H1 (cell line): Measurements from ENCODE around the gene HOXB9. TPM values are rescaled to one million over a fixed set of nuclear protein-coding genes. Genes with fewer than 3 reads are reported as not detected.

Source experiments
- CTCF ChIA-PET: fragments of 300-600 bp; sonication (Branson Sonifier 250); formaldehyde crosslinking; loops from one replicate; lab custom pipeline; 2021; ENCODE audit not compliant: partially characterized antibody; lab: Charles Lee
- POLR2A ChIA-PET: fragments of 300-600 bp; sonication (Branson Sonifier 250); formaldehyde crosslinking; loops from one replicate; lab custom pipeline; 2021; ENCODE audit warnings: inconsistent platforms; ENCODE audit not compliant: partially characterized antibody; lab: Charles Lee
- DNase-seq, 2 experiments: peaks; one replicate each; pipeline versions ENCODE4 v3.0.0 to v3.0.0-alpha.2; 2010 to 2022; ENCODE audit warnings: low spot score in 2 of 2, low read depth in 1 of 2, mixed read lengths in 1 of 2
- FAIRE-seq: peaks from 2 replicates; lab custom pipeline; 2011; peaks lifted over from hg19 to GRCh38; lab: Jason Lieb, UNC
- H2AFZ ChIP-seq: 2 replicates; pipeline ENCODE4 v1.8.1; 2012; ENCODE audit warnings: low read length, inconsistent platforms
- H2AK5ac ChIP-seq: 2 replicates; pipeline ENCODE4 v1.6.1; 2013; ENCODE audit warnings: low read depth, low read length
- H2BK120ac ChIP-seq: replicated peaks from 2 replicates; pipeline ENCODE3; 2013; ENCODE audit warnings: low read depth, low read length, inconsistent platforms
- H2BK12ac ChIP-seq: 2 replicates; pipeline ENCODE4 v1.6.1; 2013; ENCODE audit warnings: low read depth, low read length
- H2BK15ac ChIP-seq: 2 replicates; pipeline ENCODE4 v1.6.1; 2013; ENCODE audit warnings: low read length
- H2BK20ac ChIP-seq: 2 replicates; pipeline ENCODE4 v1.6.1; 2013; ENCODE audit warnings: low read length
- H2BK5ac ChIP-seq: 2 replicates; pipeline ENCODE4 v1.6.1; 2013; ENCODE audit warnings: low read depth, low read length
- H3K14ac ChIP-seq: 2 replicates; pipeline ENCODE4 v1.6.1; 2013; ENCODE audit warnings: inconsistent platforms; ENCODE audit not compliant: insufficient read length
- H3K18ac ChIP-seq: 2 replicates; pipeline ENCODE4 v1.6.1; 2013; ENCODE audit warnings: low read length; ENCODE audit errors: extremely low read depth
- H3K23ac ChIP-seq: 2 replicates; pipeline ENCODE4 v1.6.1; 2013; ENCODE audit warnings: inconsistent platforms; ENCODE audit not compliant: insufficient read length
- H3K23me2 ChIP-seq: 2 replicates; pipeline ENCODE4 v1.6.1; 2013; ENCODE audit warnings: low read depth, low read length
- H3K27ac ChIP-seq: 2 replicates; pipeline ENCODE4 v1.6.1; 2011; ENCODE audit warnings: low read depth, low read length, inconsistent platforms
- H3K27me3 ChIP-seq, 4 experiments: replicated peaks in 1 of 4; 1 replicate in 1 of 4; 2 replicates in 3 of 4; pipeline versions ENCODE4 v1.6.1 to v1.8.1; 2011 to 2013; ENCODE audit warnings: low read length in 3 of 4, mild to moderate bottlenecking in 3 of 4, inconsistent platforms in 2 of 4, mixed read lengths in 2 of 4, moderate library complexity in 1 of 4; ENCODE audit not compliant: control insufficient read depth in 3 of 4, insufficient read depth in 3 of 4; ENCODE audit errors: extremely low read depth in 1 of 4
- H3K36me3 ChIP-seq, 4 experiments: 2 replicates each; pipeline versions ENCODE4 v1.6.1 to v1.8.1; 2011 to 2013; ENCODE audit warnings: mild to moderate bottlenecking in 4 of 4, low read length in 3 of 4, moderate library complexity in 2 of 4, control low read depth in 1 of 4, inconsistent platforms in 1 of 4; ENCODE audit not compliant: insufficient read depth in 4 of 4, control insufficient read depth in 2 of 4
- H3K4ac ChIP-seq: replicated peaks from 2 replicates; pipeline ENCODE3; 2013; ENCODE audit warnings: low read length, low read depth, mixed read lengths, inconsistent platforms; ENCODE audit not compliant: insufficient read length
- H3K4me1 ChIP-seq, 4 experiments: replicated peaks in 1 of 4; 1 replicate in 1 of 4; 2 replicates in 3 of 4; pipeline versions ENCODE4 v1.6.1 to v1.8.1; 2011 to 2013; ENCODE audit warnings: low read length in 3 of 4, inconsistent platforms in 2 of 4, mixed read lengths in 1 of 4; ENCODE audit not compliant: insufficient read depth in 4 of 4, control insufficient read depth in 3 of 4
- H3K4me2 ChIP-seq, 2 experiments: 2 replicates each; pipeline versions ENCODE4 v1.6.1 to v1.8.1; 2011 to 2013; ENCODE audit warnings: low read depth in 2 of 2, low read length in 2 of 2, control low read depth in 1 of 2, inconsistent platforms in 1 of 2, mild to moderate bottlenecking in 1 of 2; ENCODE audit not compliant: insufficient read depth in 1 of 2
- H3K4me3 ChIP-seq, 4 experiments: fragments of 200-600, 300-600 bp in 1 of 4; sonication (generic), shearing (Covaris generic), sonication (Bioruptor Twin) in 1 of 4; 2 replicates each; pipeline versions ENCODE4 v1.5.1 to v1.8.1; 2011 to 2016; ENCODE audit warnings: low read length in 4 of 4, low read depth in 3 of 4, control low read depth in 2 of 4, inconsistent platforms in 2 of 4, mild to moderate bottlenecking in 2 of 4, mixed read lengths in 1 of 4, moderate library complexity in 1 of 4; ENCODE audit not compliant: insufficient read depth in 2 of 4; ENCODE audit errors: extremely low read depth in 1 of 4
- H3K56ac ChIP-seq: replicated peaks from 2 replicates; pipeline ENCODE3; 2013; ENCODE audit warnings: low read depth, mild to moderate bottlenecking, mixed read lengths, low read length, inconsistent platforms; ENCODE audit not compliant: insufficient read length
- H3K79me1 ChIP-seq: 2 replicates; pipeline ENCODE4 v1.6.1; 2013; ENCODE audit warnings: low read depth, low read length, control low read depth
- H3K79me2 ChIP-seq, 2 experiments: 2 replicates each; pipeline versions ENCODE4 v1.6.1 to v1.8.1; 2012 to 2013; ENCODE audit warnings: low read length in 2 of 2, mild to moderate bottlenecking in 2 of 2, inconsistent platforms in 1 of 2; ENCODE audit not compliant: insufficient read depth in 2 of 2, control insufficient read depth in 1 of 2
- H3K9ac ChIP-seq, 4 experiments: replicated peaks in 1 of 4; 1 replicate in 1 of 4; 2 replicates in 3 of 4; pipeline versions ENCODE4 v1.6.1 to v1.8.1; 2011 to 2013; ENCODE audit warnings: low read depth in 3 of 4, low read length in 3 of 4, control low read depth in 2 of 4, mild to moderate bottlenecking in 2 of 4, moderate library complexity in 2 of 4, inconsistent platforms in 1 of 4; ENCODE audit errors: extremely low read depth in 1 of 4
- H3K9me3 ChIP-seq, 2 experiments: 2 replicates each; pipeline versions ENCODE4 v1.6.1 to v1.8.1; 2012 to 2013; ENCODE audit warnings: mild to moderate bottlenecking in 2 of 2, moderate library complexity in 2 of 2, control low read depth in 1 of 2, inconsistent platforms in 1 of 2, low read depth in 1 of 2, low read length in 1 of 2, mixed read lengths in 1 of 2; ENCODE audit not compliant: insufficient read depth in 2 of 2
- H4K20me1 ChIP-seq, 2 experiments: replicated peaks in 1 of 2; 2 replicates each; pipeline versions ENCODE3 to v1.8.1; 2011 to 2013; ENCODE audit warnings: inconsistent platforms in 2 of 2, low read length in 2 of 2, mild to moderate bottlenecking in 1 of 2; ENCODE audit not compliant: insufficient read depth in 2 of 2, control insufficient read depth in 1 of 2
- H4K5ac ChIP-seq: 2 replicates; pipeline ENCODE4 v1.6.1; 2013; ENCODE audit warnings: low read length, low read depth, mixed read lengths, inconsistent platforms; ENCODE audit not compliant: insufficient read length
- H4K8ac ChIP-seq: 2 replicates; pipeline ENCODE4 v1.8.0; 2013; ENCODE audit warnings: mild to moderate bottlenecking, moderate library complexity, low read length, inconsistent platforms; ENCODE audit not compliant: insufficient read depth; ENCODE audit errors: extremely low read depth
- H4K91ac ChIP-seq: replicated peaks from 2 replicates; pipeline ENCODE3; 2013; ENCODE audit warnings: low read length, mixed read lengths, inconsistent platforms; ENCODE audit not compliant: insufficient read length
- ASH2L ChIP-seq: fragments of 200-600, 300-600 bp; sonication (generic); IDR thresholded peaks from one replicate; pipeline ENCODE4 v1.7.1; 2017; ENCODE audit warnings: low read length
- CHD2 ChIP-seq: IDR thresholded peaks from 2 replicates; pipeline ENCODE4 v1.6.1; 2012; ENCODE audit warnings: low read length, improper control_type of control experiment
- FOSL1 ChIP-seq: IDR thresholded peaks from 2 replicates; pipeline ENCODE4 v1.6.1; 2011; ENCODE audit warnings: mild to moderate bottlenecking, low read depth, low read length, moderate library complexity; ENCODE audit not compliant: insufficient read depth
- KDM4A ChIP-seq: IDR thresholded peaks from one replicate; pipeline ENCODE4 v1.7.1; 2012; ENCODE audit warnings: low read depth, mild to moderate bottlenecking, moderate library complexity, low read length, inconsistent platforms; ENCODE audit not compliant: severe bottlenecking
- POLR2AphosphoS5 ChIP-seq: IDR thresholded peaks from 2 replicates; pipeline ENCODE4 v1.6.1; 2011; ENCODE audit warnings: low read depth, low read length
- RFX5 ChIP-seq: IDR thresholded peaks from 2 replicates; pipeline ENCODE4 v1.6.1; 2011; ENCODE audit warnings: low read depth, low read length, improper control_type of control experiment, borderline replicate concordance
- SP4 ChIP-seq: IDR thresholded peaks from 2 replicates; pipeline ENCODE4 v1.6.1; 2012; ENCODE audit warnings: low read length, inconsistent platforms
- SUZ12 ChIP-seq: fragments of 200-600 bp; sonication (generic); IDR thresholded peaks from 2 replicates; pipeline ENCODE4 v1.6.1; 2012; ENCODE audit warnings: mild to moderate bottlenecking, inconsistent platforms, low read length, moderate library complexity, mixed read lengths
- WGBS, 2 experiments: shearing (Covaris generic) in 1 of 2; methylation state at CpG; one replicate each; pipeline versions ENCODE4 v1.1.6 to v1.1.7; 2013 to 2015; ENCODE audit warnings: low lambda C conversion rate in 2 of 2, mixed read lengths in 2 of 2, inconsistent platforms in 1 of 2, low coverage in 1 of 2, missing lambda C conversion rate in 1 of 2; ENCODE audit not compliant: insufficient replicate concordance in 2 of 2, insufficient coverage in 1 of 2, insufficient read length in 1 of 2; ENCODE audit errors: extremely low coverage in 1 of 2, missing lambda C conversion rate in 1 of 2; 5-methylcytosine and 5-hydroxymethylcytosine counted together
- polyA plus RNA-seq, 7 experiments: library from polyadenylated mRNA; depleted of rRNA in 3 of 7; stranded (reverse) in 5 of 7; unstranded in 2 of 7; fragments of >200 nt in 5 of 7; fragments of 200-250 nt in 2 of 7; gene quantifications; 1 replicate in 5 of 7; 2 replicates in 1 of 7; 4 replicates in 1 of 7; pipeline versions ENCODE4 v1.2.1 to v1.2.3, GENCODE V29; 2011 to 2013; ENCODE audit warnings: missing spikeins in 2 of 7, mixed read lengths in 2 of 7
- total RNA-seq: library from RNA; stranded (reverse); fragmentation: NEBNext Ultra II Directional; extraction: Animal tissue kit (Norgen Biotek cat#: 25700); gene quantifications from 2 replicates; pipeline ENCODE4 v1.2.1, GENCODE V29; 2021

The HOXB9 gene
- total and polyA plus RNA-seq, 2 of the 8 experiments (the other 6 are each of a cell fraction or from before 2014, with no cell fraction given): not detected

DNA sequence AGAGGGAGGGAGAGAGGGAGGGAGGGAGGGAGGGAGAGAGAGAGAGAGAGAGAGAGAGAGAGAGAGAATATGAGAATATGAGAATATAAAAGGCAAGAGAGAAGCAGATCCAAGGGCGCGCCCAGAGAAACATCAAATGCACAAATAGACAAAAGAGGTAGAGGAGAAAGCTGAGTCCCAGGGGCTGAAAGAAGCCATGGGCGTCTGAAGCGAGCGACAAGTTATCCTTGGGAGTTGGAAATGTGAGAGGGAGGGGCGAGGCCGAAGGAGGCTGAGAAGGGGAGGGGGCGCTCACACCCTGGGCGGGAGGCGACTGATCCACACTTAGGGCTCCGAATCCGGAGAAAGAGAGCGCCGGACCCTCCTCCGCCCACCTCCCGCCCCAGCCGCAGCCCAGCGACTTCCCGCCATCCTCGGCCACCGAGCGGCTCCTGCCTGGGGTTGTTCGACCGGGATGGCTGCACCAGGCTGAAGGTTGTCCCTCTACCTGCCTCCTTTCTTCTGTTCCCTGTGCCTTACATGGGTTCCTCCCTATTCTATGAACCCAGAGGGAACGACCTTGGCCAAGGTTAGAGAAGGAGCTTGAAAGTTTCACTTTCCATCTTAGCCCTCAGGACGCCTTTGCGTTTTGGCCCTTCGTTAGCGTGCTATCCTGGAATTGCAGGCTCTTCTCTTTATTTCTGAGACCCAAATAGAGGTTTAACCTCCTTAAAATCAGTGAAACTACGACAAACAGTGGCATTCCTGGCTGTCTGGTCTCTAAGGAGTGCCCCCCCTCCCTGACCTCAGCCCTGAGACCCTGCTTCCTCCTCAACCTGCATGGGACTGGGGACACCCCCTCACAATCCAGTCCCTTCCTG, 21.2 kb upstream of the HOXB9 start:
- no peaks in the 10 kb centered on the region for H3K9me3 ChIP-seq
- H3K14ac ChIP-seq: no peak overlapping the region
- peak overlapping the region in 2 of 4 experiments; percentile 3 to 51; a peak in 4 of 8 replicates for H3K4me3 ChIP-seq
- no peak overlapping the region for H2AFZ ChIP-seq
- peaks cover 0 to 18% of the 10 kb centered on the region in 2 experiments for H4K20me1 ChIP-seq
- no peak overlapping the region for H3K27ac ChIP-seq
- WGBS, 2 experiments: 0% methylated on average over 7 of the region's 30 CpGs; no CpG with 5 or more reads in 1 of the 2 experiments
- H2BK5ac ChIP-seq: no peak overlapping the region
- H3K18ac ChIP-seq: no peak overlapping the region
- no peaks in the 10 kb centered on the region for H3K79me2 ChIP-seq
- H4K8ac ChIP-seq: no peak overlapping the region
- peaks cover 3% of the 10 kb centered on the region; the same call in 1 of the 2 replicates for H3K23me2 ChIP-seq
- H3K4me2 ChIP-seq: peak overlapping the region; percentile 56 to 73
- no peak overlapping the region for H3K23ac ChIP-seq
- no peaks in the 10 kb centered on the region for H3K79me1 ChIP-seq
- H3K56ac ChIP-seq: no peak overlapping the region
- H3K4ac ChIP-seq: no peak overlapping the region
- peaks cover 0 to 3% (median 0%) of the 10 kb centered on the region in 4 experiments; a peak in 1 of 8 replicates for H3K36me3 ChIP-seq
- no peak overlapping the region for H3K9ac ChIP-seq
- no peak for FAIRE-seq
- no peak overlapping the region for H2BK20ac ChIP-seq
- H2AK5ac ChIP-seq: no peak overlapping the region
- H2BK12ac ChIP-seq: no peak overlapping the region
- H2BK120ac ChIP-seq: no peak overlapping the region
- peaks cover 69 to 81% (median 74%) of the 10 kb centered on the region in 4 experiments for H3K27me3 ChIP-seq
- H4K5ac ChIP-seq: no peak overlapping the region
- peaks cover 0 to 14% (median 8%) of the 10 kb centered on the region in 4 experiments; a peak in 5 of 7 replicates for H3K4me1 ChIP-seq
- H4K91ac ChIP-seq: no peak overlapping the region
- H2BK15ac ChIP-seq: 0 out of 2 replicates have a peak overlapping the region, but pooled peaks have one; percentile 29
- peak in 1 of 2 experiments; percentile 73 for DNase-seq
- POLR2A ChIA-PET: interaction anchor here (0.6 to 1.1 kb wide), 2 partner anchors 16 to 26 kb away, joined by 3 to 4 read pairs; no protein-coding TSS in a partner anchor
- CTCF ChIA-PET: interaction anchor here (0.6 to 2.0 kb wide), 9 partner anchors 8 to 577 kb away, joined by 3 to 7 read pairs (median 4); no protein-coding TSS in a partner anchor
- TF ChIP-seq RFX5: no peak
- no peak for TF ChIP-seq FOSL1
- peak; percentile 32; the same call in 1 of the 2 replicates for TF ChIP-seq SUZ12
- TF ChIP-seq CHD2: no peak
- no peak for TF ChIP-seq ASH2L
- TF ChIP-seq KDM4A: peak; percentile 19
- TF ChIP-seq SP4: no peak
- no peak for TF ChIP-seq POLR2AphosphoS5
